Subcutaneous adipose tissue (tissue), 4 donors: ENCODE measurements around the gene GPC6. TPM values are rescaled to one million over a fixed set of nuclear protein-coding genes. Genes with fewer than 3 reads are reported as not detected.

Source experiments
- CTCF ChIP-seq: fragments of 450-650 bp; IDR thresholded peaks from one replicate; pipeline ENCODE4 v1.5.1; 2016; ENCODE audit warnings: low read depth, mild to moderate bottlenecking, control low read depth, antibody characterized with exemption, moderate library complexity
- total RNA-seq, 4 donors: library from RNA; depleted of rRNA; stranded (reverse); fragments of >200 nt; gene quantifications; one replicate each; pipeline ENCODE4 v1.1.0, GENCODE V29; 2016

GPC6 gene
- total RNA-seq, 4 donors from 2014 or later = 16.2 to 30.6 (median 26.9) TPM

- TF ChIP-seq CTCF = no peak
Observed at GRCh38 chr13:93777504-93777903, 550.9 kb downstream of the GPC6 start.

GRCh38 chr13:93778548-93778947 lies 551.9 kb downstream of the GPC6 start:
- no peak for TF ChIP-seq CTCF

- TF ChIP-seq CTCF = no peak
Observed at GRCh38 chr13:93784191-93784590, 557.6 kb downstream of the GPC6 start.

GRCh38 chr13:93786846-93787489 lies 560.4 kb downstream of the GPC6 start:
- TF ChIP-seq CTCF = no peak

GRCh38 chr13:93788456-93788855 lies 561.8 kb downstream of the GPC6 start:
- no peak for TF ChIP-seq CTCF

GRCh38 chr13:93789058-93789457 lies 562.5 kb downstream of the GPC6 start:
- no peak for TF ChIP-seq CTCF

- no peak for TF ChIP-seq CTCF
Observed at GRCh38 chr13:93794197-93794885, 567.7 kb downstream of the GPC6 start.
